Gastroesophageal sphincter (tissue), 4 donors: ENCODE measurements around the gene MINDY4B. TPM values are rescaled to one million over a fixed set of nuclear protein-coding genes. Genes with fewer than 3 reads are reported as not detected.

ENCODE experiments used
- ATAC-seq: fragments of 150-250 bp; one replicate; pipeline ENCODE4 v1.9.1; 2016; ENCODE audit warnings: mild to moderate bottlenecking, moderate library complexity
- H3K27ac ChIP-seq, 4 donors: fragments of 200-600 bp; sonication (generic) in 3 of 4; 1 replicate in 3 of 4; 2 replicates in 1 of 4; pipeline ENCODE4 v1.5.1; 2016 to 2019
- H3K27me3 ChIP-seq: fragments of 200-600 bp; sonication (generic); one replicate; pipeline ENCODE4 v1.5.1; 2019
- H3K36me3 ChIP-seq, 2 donors: fragments of 200-600 bp; sonication (generic); one replicate each; pipeline ENCODE4 v1.5.1; 2019; ENCODE audit warnings: control low read depth in 1 of 2
- H3K4me1 ChIP-seq, 3 donors: fragments of 200-600 bp; sonication (generic); 1 replicate in 2 of 3; 2 replicates in 1 of 3; pipeline ENCODE4 v1.5.1; 2016 to 2019; ENCODE audit warnings: control low read depth in 2 of 3
- H3K4me3 ChIP-seq, 2 donors: fragments of 200-600 bp; sonication (generic); one replicate each; pipeline ENCODE4 v1.5.1; 2019; ENCODE audit warnings: mild to moderate bottlenecking in 1 of 2, moderate library complexity in 1 of 2
- H3K9me3 ChIP-seq, 3 donors: fragments of 200-600 bp; sonication (generic); one replicate each; pipeline ENCODE4 v1.5.1; 2017 to 2019; ENCODE audit warnings: control low read depth in 2 of 3
- EP300 ChIP-seq: sonication (generic); formaldehyde crosslinking; IDR thresholded peaks from one replicate; pipeline ENCODE4 v1.6.1; 2017; ENCODE audit warnings: antibody characterized with exemption, mild to moderate bottlenecking
- POLR2A ChIP-seq, 2 donors: fragments of 450-650 bp; IDR thresholded peaks; one replicate each; pipeline ENCODE4 v1.6.1; 2017; ENCODE audit warnings: antibody characterized with exemption in 2 of 2, mild to moderate bottlenecking in 2 of 2, moderate library complexity in 1 of 2
- POLR2AphosphoS5 ChIP-seq: sonication (generic); formaldehyde crosslinking; IDR thresholded peaks from one replicate; pipeline ENCODE4 v1.6.1; 2017; ENCODE audit warnings: antibody characterized with exemption
- WGBS, 2 donors: methylation state at CpG; one replicate each; pipeline ENCODE4 v1.1.5; 2018; ENCODE audit warnings: low coverage in 1 of 2; 5-methylcytosine and 5-hydroxymethylcytosine counted together
- total RNA-seq, 4 donors: library from RNA; depleted of rRNA; stranded (reverse); fragments of >200 nt; gene quantifications; one replicate each; pipeline ENCODE4 v1.1.0, GENCODE V29; 2016
- TF ChIP-seq, protein P1 (sequence below), 4 experiments: fragments of 200-600 bp in 2 of 4; fragments of 450-650 bp in 2 of 4; sonication (generic) in 1 of 4; IDR thresholded peaks; one replicate each; pipeline ENCODE4 v1.5.1; 2017 to 2019; ENCODE audit warnings: antibody characterized with exemption in 4 of 4, mild to moderate bottlenecking in 2 of 4, moderate library complexity in 2 of 4

The MINDY4B gene
- total RNA-seq = not detected

DNA sequence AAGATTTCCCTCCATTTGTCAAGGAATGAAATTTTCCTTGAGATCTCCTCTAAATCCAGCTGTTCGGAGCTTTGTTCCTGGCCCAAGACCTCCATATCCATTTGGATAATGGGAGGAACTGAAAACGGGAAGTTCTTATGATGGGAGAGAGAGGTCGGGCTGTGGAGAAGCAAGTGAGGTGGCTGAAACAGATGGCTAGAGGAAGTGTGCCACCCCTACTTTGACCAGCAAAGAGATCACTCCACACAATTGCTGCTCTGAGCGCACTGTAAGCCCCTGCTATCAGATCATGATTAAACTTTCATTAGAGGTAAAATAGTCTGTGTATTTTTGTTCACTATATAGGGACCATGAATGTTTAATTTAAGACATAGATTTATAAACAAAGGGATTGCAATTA is at the start of gene MINDY4B:
Gene MINDY4B, minus strand, starts transcription at position 101 of the 400 bp plus-strand sequence. Its CDS starts 0 bp downstream, at position 101.
- ATAC-seq = no peak
- no peak within 1 kb of the TSS for H3K4me3 ChIP-seq
- H3K27ac ChIP-seq = no peak within 1 kb of the TSS
- H3K27me3 ChIP-seq = no peaks in the 10 kb centered on the region
- H3K4me1 ChIP-seq = no peaks in the 10 kb centered on the region
- 61 to 69% methylated on average over 2 to 4 of the region's 4 CpGs for WGBS, 2 donors
- no peaks in the 10 kb centered on the region for H3K9me3 ChIP-seq
- TF ChIP-seq EP300 (no peak), POLR2A (IDR thresholded peaks at IDR 0.05) (no peak), POLR2AphosphoS5 (no peak)
- TF ChIP-seq, protein P1, sequence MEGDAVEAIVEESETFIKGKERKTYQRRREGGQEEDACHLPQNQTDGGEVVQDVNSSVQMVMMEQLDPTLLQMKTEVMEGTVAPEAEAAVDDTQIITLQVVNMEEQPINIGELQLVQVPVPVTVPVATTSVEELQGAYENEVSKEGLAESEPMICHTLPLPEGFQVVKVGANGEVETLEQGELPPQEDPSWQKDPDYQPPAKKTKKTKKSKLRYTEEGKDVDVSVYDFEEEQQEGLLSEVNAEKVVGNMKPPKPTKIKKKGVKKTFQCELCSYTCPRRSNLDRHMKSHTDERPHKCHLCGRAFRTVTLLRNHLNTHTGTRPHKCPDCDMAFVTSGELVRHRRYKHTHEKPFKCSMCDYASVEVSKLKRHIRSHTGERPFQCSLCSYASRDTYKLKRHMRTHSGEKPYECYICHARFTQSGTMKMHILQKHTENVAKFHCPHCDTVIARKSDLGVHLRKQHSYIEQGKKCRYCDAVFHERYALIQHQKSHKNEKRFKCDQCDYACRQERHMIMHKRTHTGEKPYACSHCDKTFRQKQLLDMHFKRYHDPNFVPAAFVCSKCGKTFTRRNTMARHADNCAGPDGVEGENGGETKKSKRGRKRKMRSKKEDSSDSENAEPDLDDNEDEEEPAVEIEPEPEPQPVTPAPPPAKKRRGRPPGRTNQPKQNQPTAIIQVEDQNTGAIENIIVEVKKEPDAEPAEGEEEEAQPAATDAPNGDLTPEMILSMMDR (IDR thresholded peaks at IDR 0.05) = no peak
- no peaks in the 10 kb centered on the region for H3K36me3 ChIP-seq

DNA sequence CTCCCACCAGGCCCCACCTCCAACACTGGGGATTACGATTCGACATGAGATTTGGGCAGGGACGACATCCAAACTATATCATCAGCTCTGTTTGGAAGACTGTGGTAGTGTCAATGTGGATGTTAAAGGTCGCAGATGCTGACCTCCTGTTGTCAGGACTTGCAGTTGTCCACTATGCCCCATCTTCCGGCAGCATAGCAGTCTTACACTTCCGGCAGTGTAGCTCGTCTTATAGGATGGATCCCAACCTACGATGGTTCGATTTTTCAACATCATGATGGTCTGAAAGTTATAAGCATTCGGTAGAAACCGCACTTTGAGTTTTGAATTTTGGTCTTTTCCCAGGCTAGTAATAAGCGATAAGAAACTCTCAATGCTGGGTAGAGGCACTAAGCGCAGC is 46.7 kb upstream of the MINDY4B start:
- WGBS, 2 donors = 86 to 92% methylated on average over 9 to 11 of the region's 13 CpGs
- no peaks in the 10 kb centered on the region for H3K4me1 ChIP-seq
- no peaks in the 10 kb centered on the region for H3K27me3 ChIP-seq
- H3K36me3 ChIP-seq = no peaks in the 10 kb centered on the region
- H3K27ac ChIP-seq = no peak overlapping the region
- peaks cover 0 to 5% (median 0%) of the 10 kb centered on the region in 3 donors for H3K9me3 ChIP-seq
- TF ChIP-seq POLR2A (IDR thresholded peaks at IDR 0.05) (no peak), EP300 (no peak), POLR2AphosphoS5 (no peak)
- TF ChIP-seq, protein P1 (IDR thresholded peaks at IDR 0.05) = no peak
- no peak for ATAC-seq
- no peak overlapping the region for H3K4me3 ChIP-seq

DNA sequence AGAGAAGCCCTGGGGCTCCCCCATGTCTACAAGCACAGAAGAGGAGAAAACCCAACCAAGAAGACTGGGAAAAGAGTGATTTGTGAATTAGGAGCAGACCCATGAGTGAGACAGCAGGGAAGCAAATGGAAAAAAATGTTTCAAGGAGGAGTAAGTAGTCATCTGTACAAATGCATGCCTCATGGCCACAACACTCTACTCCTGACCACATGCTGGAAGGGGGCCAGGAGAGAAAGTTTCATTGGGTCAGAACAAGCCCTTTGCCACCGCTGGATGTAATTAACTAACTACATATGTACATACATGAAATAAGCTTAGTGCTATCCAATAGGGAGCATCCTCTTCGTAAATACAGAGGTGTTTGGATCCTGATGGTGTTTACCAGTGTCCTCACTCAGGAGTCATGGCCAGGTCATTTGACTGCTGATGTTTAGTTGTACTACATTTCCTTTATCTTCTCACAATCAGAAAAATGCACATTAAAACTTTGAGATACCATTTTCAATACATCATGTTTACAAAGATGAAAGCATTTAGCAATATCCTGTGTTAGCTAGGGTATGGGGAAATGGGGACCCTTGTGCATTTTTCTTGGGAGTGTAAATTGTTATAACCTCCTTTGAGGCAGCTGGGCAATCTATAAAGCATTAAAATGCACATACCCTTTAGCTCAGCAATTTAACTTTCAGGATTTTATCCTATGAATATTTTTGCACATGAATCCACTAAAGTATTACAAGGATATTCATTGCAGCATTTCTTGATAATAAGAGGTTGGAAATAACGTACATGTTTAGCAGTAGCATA is 40.2 kb upstream of the MINDY4B start:
- Histone ChIP-seq H3K36me3 (no peaks in the 10 kb centered on the region), H3K9me3 (peaks cover 0 to 5% (median 0%) of the 10 kb centered on the region in 3 donors), H3K4me1 (no peaks in the 10 kb centered on the region), H3K27me3 (peaks cover 7% of the 10 kb centered on the region), H3K27ac (no peak overlapping the region), H3K4me3 (no peak overlapping the region)
- TF ChIP-seq, protein P1 (IDR thresholded peaks at IDR 0.05) = no peak
- TF ChIP-seq POLR2A (IDR thresholded peaks at IDR 0.05) (no peak), EP300 (no peak), POLR2AphosphoS5 (no peak)
- ATAC-seq = no peak
- 74 to 90% methylated on average over 3 of the region's 3 CpGs for WGBS, 2 donors

DNA sequence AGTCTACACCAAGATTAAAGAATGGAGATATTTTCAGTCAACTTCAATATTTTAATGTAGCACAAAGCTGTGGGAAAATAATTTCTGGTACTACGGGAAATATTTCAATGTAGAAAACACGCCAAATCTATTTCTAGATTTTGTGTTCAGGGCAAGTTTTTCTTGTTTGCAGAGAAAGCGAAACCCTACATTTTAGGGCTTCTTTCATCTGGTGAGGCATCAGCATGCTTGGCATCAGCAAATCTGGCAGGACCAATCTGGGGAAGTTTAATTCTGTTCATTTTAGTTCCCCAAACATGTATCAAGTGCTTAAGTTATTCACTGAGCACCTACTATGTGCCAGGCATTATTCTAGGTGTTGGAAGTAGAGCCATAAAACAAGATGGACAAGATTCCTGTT is 37.0 kb upstream of the MINDY4B start:
- Histone ChIP-seq H3K27me3 (peaks cover 11% of the 10 kb centered on the region), H3K4me1 (no peaks in the 10 kb centered on the region), H3K36me3 (no peaks in the 10 kb centered on the region), H3K4me3 (no peak overlapping the region), H3K9me3 (no peaks in the 10 kb centered on the region), H3K27ac (no peak overlapping the region)
- ATAC-seq = no peak
- 90 to 93% methylated on average over 3 of the region's 3 CpGs for WGBS, 2 donors
- TF ChIP-seq POLR2A (IDR thresholded peaks at IDR 0.05) (no peak), POLR2AphosphoS5 (no peak), EP300 (no peak)
- TF ChIP-seq, protein P1 (IDR thresholded peaks at IDR 0.05) = no peak

DNA sequence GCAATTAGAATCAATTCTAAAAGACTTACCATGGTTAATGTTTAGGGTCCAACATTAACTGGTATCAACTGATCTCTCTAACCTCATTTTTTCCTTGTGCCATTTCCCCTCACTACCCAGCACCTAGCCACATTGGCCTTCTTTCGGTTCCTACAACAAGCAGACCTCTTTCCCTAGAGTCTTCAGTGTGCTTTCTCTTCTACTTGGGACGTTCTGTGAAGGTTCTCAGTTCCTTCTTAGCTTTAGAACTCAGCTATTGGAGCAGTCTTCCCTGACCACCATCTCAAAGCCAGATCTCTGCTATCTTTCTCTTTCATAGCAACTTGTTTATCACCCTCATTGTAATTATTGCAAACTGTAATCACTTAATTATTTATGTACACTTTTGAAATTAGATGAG is 31.5 kb upstream of the MINDY4B start:
- TF ChIP-seq EP300 (no peak), POLR2A (IDR thresholded peaks at IDR 0.05) (no peak), POLR2AphosphoS5 (no peak)
- TF ChIP-seq, protein P1 (IDR thresholded peaks at IDR 0.05) = no peak
- Histone ChIP-seq H3K4me1 (no peaks in the 10 kb centered on the region), H3K27me3 (peaks cover 4% of the 10 kb centered on the region), H3K4me3 (no peak overlapping the region), H3K36me3 (no peaks in the 10 kb centered on the region), H3K9me3 (no peaks in the 10 kb centered on the region), H3K27ac (no peak overlapping the region)
- ATAC-seq = no peak
- 56 to 71% methylated on average over 2 of the region's 2 CpGs for WGBS, 2 donors
